GM19397 (cell line): Measurements from ENCODE around the gene TTLL11.

Experiments used
- ATAC-seq: cut with Tn5 transposase; IDR thresholded peaks from one replicate; pipeline ENCODE4 v1.9.1; 2021; ENCODE audit warnings: mild to moderate bottlenecking, moderate library complexity; ENCODE audit not compliant: unreplicated experiment

TTLL11 gene

DNA sequence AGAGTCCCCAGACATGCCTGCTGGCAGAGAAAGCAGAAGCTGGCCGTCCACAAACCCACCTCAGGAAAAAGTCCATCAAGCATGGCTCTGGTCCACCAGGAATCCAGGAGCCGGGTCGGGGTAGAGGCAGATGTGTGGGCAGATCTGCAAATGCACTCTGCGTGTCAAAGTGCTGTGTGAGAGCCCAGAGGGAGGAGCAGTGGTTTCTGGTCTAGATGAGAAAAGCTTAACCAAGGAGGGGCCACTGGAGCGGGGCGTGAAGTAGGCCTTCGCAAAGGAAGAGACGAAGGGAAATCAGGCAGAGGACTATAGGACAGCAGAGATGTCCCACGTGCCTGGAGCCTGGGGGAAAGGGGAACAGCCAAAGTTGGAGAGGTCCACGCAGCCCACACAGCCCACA, 40.0 kb downstream of the TTLL11 start:
- ATAC-seq: no peak

DNA sequence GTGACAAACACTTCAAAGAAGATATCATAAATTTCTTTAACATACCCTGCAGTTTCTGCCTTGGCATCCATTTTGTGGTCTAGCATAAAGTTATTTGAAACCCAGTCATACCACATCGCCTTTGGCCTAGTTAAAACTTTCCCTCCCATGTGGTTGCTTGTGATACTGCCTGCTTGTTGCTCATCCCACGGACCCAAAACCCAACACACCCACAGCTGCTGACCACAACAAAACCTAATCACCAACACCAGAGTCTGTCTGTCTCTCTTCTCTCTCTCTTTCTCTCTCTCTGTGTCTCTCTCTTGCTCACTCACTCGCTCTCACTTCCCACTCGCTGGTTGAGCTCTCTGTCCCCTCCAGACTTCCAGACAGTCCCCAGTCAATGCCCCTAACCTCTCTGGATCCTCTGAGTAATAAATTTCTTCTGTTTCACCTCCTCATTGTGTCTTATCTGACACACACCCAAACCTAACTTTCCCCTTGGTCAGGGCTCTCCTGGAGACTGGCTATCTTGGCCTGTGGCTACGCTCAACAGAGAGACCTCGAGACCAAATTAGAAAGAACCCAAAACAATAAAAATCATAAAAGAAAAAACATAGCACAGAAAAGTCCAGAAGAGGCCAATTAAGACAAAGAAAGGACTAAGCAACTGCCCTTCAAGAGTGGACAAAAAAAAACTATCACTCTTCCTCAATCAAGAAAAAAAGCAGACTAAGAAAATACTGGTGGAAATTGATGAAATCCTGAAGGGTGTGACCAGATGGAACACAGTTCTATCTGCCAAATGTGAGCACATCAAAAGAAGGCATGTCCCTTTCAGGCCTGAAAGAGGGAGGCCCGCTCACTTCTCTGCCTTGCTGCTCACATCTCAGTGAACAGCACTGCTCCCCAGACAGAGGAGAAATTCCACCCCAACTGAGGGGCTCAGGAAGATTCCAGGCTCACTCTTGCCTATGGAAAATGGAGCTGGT, 41.5 kb downstream of the TTLL11 start:
- no peak for ATAC-seq

DNA sequence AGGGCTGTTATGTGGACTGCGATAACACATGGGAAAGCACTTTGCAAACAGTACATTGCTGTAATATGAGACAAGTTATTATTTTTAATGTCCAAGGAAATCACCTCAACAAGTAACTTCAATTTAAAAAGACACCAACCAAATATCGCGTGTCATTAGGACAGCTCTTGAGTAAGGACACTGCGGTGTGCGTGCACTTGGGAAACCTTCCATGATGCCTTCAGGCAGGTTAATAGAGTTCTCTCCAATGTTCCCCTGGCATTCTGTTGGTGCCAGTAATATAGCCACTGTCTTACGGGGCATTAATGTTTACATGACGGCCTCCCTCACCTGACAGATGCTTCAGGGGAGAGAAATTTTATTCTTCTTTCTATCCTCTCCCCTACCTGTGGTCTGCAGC, 42.9 kb downstream of the TTLL11 start:
- no peak for ATAC-seq

DNA sequence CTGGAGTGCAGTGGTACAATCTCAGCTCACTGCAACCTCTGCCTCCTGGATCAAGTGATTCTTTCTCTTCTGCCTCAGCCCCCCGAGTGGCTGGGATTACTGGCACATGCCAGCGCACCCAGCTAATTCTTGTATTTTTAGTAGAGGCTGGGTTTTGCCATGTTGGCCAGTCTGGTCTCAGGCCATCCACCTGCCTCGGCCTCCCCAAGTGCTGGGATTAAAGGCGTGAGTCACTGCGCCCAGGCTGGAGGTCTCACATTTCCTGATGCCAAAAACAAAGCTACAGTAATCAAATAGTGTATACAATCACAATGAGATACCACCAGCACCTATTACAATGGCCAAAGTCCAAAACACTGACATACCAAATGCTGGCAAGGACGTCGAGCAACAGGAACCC, 51.1 kb downstream of the TTLL11 start:
- ATAC-seq: no peak

DNA sequence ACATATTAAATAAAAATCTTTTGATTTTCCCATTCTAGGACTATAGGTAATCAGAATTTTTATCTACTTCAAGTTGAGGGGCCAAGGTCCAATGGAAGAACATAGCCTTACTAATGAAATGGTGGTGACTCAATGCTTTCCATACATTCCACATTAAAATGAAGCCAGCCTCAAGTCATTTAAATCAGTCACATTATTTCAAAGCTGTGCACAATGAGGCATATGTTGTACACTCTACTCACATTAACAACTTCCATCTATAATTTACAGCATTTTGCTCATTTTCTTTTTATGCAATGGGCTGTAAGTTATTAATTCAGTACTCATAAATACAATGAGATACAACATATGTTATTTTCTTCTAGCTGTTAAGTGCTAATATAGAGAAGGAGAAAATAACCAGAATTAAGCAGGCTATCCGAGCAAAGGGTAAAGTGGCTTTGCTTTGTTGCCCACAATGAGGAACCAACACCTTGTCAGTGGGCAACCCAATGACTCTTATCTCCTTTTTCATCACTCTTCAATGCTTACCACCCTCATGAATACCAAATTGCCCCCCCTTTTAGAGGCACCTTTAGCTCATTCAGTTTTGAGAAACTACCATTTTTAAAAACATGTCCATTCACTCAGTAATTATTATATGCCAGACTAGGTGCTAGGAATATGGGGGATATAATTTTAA, 52.4 kb downstream of the TTLL11 start:
- no peak for ATAC-seq

DNA sequence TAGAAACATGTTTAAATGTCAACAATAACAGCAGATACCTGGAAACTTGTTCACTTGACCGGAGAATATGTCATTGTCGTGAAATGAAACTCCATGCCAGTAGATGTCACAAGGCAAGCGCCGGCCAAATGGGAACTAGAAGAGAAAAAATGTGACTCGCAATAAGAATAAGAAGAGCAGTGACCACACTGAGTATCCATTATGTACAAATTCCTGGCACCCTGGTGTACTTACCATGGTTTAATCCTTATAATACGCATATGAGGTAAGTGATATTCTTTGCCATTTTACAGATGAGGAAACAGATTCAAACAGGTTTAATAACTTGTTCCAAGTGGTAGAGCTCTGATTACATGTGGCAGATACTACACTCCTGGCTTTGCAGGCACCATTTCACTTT, 53.9 kb downstream of the TTLL11 start:
- ATAC-seq: no peak

DNA sequence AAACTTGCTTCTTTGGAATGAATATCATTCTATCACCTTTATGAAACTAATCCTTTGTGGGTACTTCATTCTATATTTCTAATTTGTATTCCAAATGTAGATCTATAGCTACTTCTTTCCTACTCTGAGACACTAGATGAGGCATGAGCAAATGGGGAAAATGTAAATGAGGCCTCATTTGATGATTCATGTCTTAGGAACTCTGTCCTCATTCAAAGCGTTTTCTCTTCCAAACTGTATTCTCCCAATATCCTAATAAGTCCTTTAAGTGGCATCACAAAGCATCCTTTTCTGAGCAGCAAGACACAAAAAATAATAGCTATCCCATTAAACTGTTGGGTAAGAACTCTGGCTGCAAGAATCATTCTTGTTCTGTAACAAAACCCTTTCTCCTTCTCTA, 56.1 kb downstream of the TTLL11 start:
- no peak for ATAC-seq

DNA sequence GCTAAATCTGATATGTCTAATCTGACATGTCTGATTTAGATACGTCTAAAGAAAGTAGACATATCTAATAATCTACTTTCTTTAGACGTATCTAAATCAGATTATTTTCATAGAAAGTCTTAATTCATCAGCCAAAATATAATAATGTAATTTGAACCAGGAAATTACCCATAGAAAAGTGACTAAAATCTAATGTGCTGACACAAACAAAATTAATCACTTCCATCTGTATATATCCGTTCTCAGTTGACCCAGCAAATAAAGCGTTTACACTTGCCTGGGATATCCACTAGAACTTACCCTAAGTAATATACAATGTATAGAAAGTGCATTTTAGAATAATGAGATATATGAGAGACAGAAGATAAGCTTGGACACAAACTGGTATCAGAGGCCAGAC, 56.7 kb downstream of the TTLL11 start:
- ATAC-seq: no peak

DNA sequence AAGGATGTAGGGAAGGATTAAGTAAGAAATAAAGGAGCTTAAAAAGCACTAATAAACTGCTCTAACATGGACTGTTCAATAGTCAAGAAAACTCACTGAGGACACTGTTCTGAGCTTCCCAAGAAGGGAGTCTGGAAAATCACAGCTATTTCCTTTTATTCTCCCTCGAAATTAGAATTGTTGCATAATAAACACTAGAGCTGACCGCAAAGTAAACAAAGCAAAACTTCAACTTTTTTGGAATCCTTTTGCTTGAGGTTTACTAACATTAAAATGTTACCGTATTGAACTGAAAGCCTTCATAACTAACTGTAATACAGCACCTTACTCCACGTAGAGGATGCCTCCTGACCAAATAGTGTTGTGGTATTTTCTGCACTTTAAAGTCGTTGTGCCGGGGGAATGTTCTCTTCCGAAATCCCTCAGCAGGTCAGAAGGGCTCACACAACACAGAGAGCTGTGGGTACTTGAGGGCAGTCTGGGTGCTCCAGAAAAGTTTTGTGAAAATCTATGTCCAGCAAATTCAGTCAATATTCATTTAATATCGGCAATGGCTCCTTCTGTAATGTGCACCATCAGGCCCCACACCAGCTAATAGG, 59.2 kb downstream of the TTLL11 start:
- ATAC-seq: no peak

DNA sequence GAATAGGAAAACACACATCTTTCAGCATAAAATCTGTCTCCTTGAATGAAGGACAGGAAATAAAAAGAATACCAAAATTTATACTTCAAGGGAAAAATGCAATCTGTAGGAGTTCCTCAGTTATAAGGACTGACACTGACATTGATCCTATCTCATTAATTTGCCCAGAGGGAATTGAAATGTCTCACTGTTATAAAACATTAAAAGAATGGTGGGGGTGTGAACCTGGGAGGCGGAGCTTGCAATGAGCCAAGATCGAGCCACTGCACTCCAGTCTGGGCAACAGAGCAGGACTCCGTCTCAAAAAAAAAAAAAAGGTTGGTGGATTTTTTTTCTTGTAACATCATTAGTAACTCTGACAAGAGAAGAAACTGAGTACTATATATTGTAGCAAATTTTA, 60.8 kb downstream of the TTLL11 start:
- ATAC-seq: no peak

DNA sequence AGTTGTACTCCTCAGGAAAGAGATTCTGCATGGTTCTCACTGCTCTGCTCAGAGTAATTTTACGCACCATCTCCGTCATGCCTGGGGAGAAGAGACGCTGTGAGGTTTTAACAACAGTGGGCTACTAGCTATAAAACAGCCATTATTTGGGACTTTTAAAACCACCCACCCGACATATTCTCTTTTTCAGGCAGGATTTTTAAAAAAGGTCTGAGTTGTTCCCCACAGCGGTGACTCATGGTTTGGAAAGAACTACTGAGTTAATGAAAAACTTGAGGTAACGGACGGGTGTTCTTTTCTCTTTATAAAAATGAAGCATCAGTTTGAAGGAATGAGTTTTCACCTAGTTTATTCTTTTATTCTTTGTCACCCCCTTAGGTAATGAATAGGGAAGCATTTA, 61.3 kb downstream of the TTLL11 start:
- ATAC-seq: no peak

DNA sequence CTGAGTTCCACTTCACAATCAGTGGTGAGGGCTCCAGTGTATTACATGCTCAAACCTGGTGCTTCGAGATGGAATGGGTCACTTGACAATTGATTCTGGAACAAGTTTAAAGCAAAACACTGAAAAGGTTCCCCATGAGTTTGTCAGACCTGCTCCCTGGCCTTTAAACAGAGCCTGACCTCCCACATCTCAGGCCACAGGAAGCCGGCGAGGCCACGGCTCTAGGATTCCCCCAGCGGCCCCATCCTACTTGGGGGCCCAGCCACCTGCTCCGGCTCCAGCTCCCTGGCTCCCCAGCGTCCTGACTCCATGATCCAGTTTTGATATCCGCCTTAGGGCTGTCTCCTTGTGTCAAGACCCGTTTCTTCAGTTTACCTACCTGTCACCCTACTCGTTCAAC, 62.0 kb downstream of the TTLL11 start:
- no peak for ATAC-seq

DNA sequence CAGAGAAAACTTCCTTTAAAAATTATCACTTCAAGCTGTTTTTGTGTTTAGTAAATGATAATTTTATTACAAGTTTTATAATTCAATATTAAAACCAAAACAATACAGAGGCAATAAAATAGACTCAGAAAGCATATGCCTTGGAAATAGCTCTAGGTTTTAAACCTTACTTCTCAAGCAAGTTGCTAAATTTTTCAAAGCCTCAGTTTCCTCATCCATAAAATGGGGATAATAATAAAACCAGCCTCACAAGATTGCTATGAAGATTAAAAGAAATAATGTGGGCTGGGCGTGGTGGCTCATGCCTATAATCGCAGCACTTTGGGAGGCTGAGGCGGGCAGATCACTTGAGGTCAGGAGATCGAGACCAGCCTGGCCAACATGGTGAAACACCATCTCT, 62.8 kb downstream of the TTLL11 start:
- no peak for ATAC-seq

DNA sequence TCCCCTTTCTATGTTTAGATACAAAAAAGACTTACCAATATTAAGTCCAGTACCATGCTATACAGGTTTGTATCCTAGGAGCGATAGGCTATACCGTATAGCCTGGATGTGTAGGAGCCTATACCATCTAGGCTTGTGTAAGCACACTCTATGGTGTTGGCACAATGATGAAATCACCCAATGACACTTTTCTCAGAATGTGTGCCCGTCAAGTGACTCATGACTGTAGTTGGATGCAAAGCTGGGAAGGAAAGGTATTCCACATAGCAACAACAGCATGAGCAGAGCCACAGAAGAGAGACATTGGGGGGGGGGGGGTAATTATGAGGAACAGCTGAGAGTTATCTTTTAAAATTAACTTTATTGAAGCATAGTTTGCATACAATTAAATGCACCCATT, 63.2 kb downstream of the TTLL11 start:
- no peak for ATAC-seq

DNA sequence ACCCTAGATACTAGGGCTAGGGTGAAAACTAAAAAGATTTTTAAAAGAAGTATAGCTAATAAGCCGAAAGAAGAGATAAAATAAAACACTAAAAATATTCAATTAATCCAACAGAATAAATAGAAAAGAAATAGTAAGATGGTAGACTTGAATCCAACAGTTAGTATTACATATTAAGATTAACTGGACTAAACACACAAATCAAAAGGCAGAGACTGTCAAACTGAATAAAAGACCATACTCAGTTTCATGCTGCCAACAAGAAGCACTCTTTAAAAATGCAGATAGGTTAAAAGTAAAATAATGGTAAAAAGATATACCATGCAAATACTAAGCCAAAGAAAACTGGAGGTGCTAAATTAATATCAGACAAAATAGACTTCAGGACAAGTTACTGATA, 65.0 kb downstream of the TTLL11 start:
- no peak for ATAC-seq

DNA sequence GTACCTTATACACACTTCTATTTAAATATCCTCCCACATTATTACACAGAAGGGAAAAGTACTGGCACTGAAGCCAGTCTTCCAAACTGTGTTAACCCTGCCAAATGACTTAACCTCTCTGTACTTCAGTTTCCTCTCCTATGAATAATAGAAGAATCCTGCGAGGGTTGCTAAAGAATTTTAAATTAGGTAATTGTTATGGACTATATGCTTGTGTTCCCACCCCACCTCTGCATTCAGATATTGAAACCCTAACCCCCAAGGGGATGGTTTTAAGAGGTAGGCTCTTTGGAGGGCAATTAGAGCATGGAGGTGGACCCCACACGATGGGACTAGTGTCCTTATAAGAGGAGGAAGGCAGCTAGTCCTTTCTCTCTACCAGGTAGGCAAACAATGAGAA, 72.7 kb downstream of the TTLL11 start:
- ATAC-seq: no peak

DNA sequence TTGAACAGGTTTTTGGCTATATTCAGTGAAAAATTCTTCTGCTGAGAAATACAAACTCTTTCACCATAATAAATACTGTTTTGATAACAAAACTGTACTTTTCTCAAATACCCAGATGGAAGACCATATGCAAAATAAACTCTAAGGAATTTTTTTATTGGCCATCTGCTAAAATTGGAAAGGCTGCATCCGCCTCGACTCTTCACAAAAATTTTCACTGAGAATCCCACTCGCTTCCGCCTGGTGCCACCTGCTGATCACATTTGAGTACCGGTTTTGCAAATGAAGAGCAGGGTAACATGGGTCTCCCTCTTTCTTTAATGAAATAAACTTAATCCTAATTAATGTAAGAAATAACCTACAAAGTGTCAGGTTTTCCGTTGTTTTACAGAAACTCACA, 76.4 kb downstream of the TTLL11 start:
- no peak for ATAC-seq

DNA sequence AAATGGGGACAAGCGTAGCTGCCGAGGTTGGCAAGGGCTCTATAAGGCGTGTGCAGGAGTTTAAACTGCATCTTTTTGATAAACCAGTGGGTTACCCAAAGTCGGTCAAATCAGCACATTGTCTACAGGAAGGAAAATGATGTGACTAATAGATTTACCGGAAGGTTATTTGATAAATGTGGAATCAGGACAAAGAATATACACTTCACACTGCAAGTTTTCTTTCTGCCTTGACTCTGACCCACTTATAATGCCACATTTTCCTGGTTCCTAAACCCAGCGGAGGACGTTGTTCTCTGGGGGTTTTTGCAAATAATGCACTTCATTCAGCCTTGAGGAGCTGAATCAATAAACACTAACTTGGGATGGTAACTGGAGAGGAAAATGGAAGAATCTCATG, 76.8 kb downstream of the TTLL11 start:
- ATAC-seq: no peak

DNA sequence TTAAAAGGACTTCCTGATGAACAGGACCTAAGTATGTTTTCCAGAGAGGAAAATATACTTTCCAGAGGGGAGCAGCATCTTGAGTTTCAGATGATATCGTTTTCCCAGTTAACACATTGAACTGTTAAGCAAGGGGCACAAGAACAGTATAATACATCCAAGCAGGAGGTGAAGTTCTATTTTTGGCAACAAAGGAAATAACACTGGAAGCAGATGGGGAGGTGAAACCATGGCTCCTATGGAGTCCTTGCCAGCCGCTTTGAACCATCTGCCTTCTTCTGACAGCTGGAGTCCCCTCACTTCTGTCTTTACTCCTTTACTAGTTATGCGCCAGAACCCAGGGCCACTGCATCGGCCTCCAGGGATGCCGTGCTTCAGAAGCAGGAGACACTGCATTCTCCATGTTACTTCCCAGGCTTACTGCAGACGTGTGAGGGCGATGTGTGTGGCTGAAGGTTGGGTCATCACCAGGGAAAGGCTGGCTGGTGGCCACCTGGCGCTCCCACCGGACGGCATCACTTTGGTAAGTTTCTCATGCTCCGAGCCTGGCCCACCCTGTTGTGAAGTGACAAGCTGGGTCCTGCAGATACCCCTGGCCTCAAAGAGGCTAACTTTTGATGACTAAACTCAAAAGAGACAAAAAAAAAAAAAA, 77.8 kb downstream of the TTLL11 start:
- ATAC-seq: no peak

DNA sequence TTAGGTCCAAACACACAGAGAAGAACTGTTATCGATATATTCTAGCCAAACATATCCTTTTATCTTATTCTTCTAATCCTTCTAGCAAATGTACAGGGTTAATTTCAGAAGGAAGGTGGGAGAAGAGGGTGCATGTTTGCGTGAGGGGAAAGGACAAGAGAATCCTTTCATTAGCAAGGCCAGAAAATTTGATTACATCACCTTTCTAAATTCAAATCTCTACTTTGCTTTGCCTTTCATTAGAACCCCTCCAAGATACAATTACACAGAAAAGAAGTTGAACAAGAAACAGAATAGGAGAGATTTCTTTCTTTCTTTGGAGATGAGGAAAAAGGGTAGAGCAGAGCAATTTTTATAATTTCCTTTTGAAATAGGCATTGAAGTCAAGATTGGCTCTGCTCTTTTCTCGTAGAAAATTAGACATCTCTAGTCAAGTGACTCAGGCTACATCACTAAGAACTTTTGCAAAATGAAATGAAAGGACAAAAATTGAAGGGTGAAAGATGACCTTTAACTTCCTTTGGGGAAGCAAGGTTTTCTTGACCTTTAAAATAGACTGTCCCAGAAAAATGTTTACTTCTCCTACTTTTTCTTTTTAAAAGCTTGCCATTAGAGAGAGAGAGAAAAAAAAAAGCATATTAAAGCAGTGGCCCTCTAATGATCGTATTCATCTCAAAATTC, 81.2 kb downstream of the TTLL11 start:
- no peak for ATAC-seq

DNA sequence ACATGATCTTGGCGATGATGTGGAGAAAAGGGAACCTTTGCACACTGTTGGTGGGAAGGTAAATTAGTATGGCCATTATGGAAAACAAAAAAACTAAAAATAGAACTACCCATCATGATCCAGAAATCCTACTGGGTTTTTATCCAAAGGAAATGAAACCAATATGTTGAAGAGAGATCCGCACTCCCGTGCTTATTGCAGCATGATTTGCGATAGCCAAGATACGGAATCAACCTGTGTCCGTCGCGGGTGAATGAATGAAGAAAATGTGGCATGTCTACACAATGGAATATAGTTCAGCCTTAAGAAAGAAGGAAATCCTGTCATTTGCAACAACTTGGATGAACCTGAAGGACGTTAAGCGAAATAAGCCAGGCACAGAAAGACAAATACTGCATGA, 84.5 kb downstream of the TTLL11 start:
- no peak for ATAC-seq
